Measurements from ENCODE around the gene MGME1.

- no peak for TF ChIP-seq POLR2A (IDR thresholded peaks at IDR 0.05)
- no peak for TF ChIP-seq CTCF (IDR thresholded peaks at IDR 0.05)
Observed at GRCh38 chr20:17948442-17948841, 20.4 kb upstream of the MGME1 start.

All from uterus (tissue), 2 donors.